Stimulated activated CD4-positive, alpha-beta T cell treated with anti-CD3 and anti-CD28 coated beads, TNF-alpha, amount 100 ng/mL, for 4 hours (primary cell): ENCODE data around the gene PSMD9.

ENCODE experiments used
- DNase-seq, 3 experiments: peaks; one replicate each; pipeline ENCODE4 v3.0.0-alpha.2; 2020; ENCODE audit warnings: low read depth in 3 of 3

The PSMD9 gene

GRCh38 chr12:121955258-121956237 lies 67.0 kb downstream of the PSMD9 start:
- no peak for DNase-seq

GRCh38 chr12:121957861-121958515 lies 69.4 kb downstream of the PSMD9 start:
- DNase-seq = no peak

- DNase-seq = no peak
Measured at GRCh38 chr12:121958541-121959240, 70.1 kb downstream of the PSMD9 start.

- no peak for DNase-seq
Measured at GRCh38 chr12:121960541-121960940, 72.0 kb downstream of the PSMD9 start.

GRCh38 chr12:121961195-121961879 lies 72.7 kb downstream of the PSMD9 start:
- no peak for DNase-seq

- no peak for DNase-seq
Measured at GRCh38 chr12:121963341-121964018, 74.9 kb downstream of the PSMD9 start.

- no peak for DNase-seq
Measured at GRCh38 chr12:121964813-121965643, 76.4 kb downstream of the PSMD9 start.

- DNase-seq = no peak
Measured at GRCh38 chr12:121966959-121967358, 78.4 kb downstream of the PSMD9 start.
